GM03348 (cell line): ENCODE data around the gene ZNF598.

Source experiments
- DNase-seq: peaks from one replicate; pipeline ENCODE4 v3.0.0; 2012; ENCODE audit warnings: low spot score

The ZNF598 gene

GRCh38 chr16:1990351-1991134 lies 19.1 kb downstream of the ZNF598 start:
- DNase-seq: no peak

- no peak for DNase-seq
These were observed 19.6 kb downstream of the ZNF598 start for GRCh38 chr16:1990101-1990350.

DNA sequence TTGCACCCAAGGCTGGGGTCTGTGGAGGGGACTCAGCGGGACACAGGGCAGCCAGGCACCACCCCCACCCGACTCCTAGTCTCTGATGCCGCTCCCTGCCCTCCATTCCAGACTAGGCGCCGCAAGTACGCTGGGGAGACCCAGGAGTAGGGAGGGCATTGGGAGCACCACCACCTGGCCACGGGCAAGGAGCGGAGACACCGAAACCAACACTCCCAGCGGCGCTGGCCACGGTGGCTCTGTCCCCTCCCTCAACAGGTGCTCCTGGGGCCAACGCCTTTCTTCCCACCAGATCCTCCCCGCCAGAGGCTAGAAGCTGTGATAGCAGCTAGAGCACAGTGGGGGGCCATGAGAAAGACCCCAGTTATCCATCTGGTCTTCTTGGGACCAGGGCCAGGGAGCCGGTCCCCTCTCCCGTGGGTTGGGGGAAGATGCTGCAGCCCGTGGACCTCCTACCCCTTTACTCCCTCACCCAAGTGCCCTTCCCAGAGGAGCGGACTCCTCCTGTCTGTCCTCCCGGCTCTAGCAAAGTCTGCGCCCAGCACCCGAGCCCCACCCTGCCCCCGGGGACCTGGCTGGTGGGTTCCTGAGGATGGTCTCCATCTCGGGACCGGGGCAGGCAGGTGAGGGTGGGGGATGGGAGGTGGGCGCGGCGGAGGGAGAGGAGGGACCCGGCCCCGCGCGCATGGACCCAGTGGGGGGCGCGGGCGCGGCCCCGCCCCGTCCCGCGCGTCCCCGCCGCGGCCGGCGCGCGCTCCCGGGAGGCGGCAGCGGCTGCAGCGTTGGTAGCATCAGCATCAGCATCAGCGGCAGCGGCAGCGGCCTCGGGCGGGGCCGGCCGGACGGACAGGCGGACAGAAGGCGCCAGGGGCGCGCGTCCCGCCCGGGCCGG lies 20.2 kb downstream of the ZNF598 start, which contains the start of gene SYNGR3:
Gene SYNGR3, plus strand, starts transcription at position 762 of the 892 bp plus-strand sequence. CDS start 133 bp downstream, outside the sequence.
- DNase-seq: peak; percentile 47

GRCh38 chr16:1987198-1987597 lies 22.4 kb downstream of the ZNF598 start:
- no peak for DNase-seq

GRCh38 chr16:1985466-1986150 lies 24.0 kb downstream of the ZNF598 start:
- no peak for DNase-seq

DNA sequence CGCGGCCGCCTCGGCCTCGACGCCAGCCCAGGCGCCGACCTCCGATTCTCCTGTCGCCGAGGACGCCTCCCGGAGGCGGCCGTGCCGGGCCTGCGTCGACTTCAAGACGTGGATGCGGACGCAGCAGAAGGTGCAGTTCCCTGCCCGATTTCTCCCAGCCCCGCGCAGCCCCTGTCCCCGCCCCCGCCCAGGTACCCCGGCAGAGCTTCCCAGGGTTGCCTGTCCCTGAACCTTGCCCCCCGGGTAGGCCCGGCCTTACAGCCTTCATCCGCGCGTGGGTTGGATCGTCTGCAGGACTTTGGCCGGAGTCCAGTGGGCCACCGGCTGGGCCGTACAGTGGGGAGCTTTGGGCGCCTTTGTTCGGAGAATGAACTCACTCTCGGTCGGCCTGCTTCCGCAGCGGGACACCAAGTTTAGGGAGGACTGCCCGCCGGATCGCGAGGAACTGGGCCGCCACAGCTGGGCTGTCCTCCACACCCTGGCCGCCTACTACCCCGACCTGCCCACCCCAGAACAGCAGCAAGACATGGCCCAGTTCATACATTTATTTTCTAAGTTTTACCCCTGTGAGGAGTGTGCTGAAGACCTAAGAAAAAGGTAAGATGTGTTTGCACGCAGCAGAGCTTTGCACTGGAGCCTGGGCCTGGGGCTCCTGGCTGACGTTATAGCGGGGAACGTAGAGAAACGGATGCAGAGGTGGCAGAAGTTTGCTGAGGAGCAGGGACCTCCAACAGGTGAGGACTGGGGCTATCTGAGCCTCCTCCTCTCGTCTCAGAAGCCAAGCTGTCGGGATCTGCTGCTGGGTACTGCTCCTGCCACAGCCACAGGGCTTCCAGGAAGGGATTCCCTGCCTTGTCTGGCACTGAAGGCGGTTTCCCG lies 25.0 kb downstream of the ZNF598 start:
- DNase-seq: peak; percentile 31

GRCh38 chr16:1983544-1984346 lies 25.9 kb downstream of the ZNF598 start, which contains the start of gene GFER:
TSS of gene GFER (plus strand) at chr16:1984193. CDS start at chr16:1984219, 26 bp downstream.
- peak; percentile 99 for DNase-seq

DNA sequence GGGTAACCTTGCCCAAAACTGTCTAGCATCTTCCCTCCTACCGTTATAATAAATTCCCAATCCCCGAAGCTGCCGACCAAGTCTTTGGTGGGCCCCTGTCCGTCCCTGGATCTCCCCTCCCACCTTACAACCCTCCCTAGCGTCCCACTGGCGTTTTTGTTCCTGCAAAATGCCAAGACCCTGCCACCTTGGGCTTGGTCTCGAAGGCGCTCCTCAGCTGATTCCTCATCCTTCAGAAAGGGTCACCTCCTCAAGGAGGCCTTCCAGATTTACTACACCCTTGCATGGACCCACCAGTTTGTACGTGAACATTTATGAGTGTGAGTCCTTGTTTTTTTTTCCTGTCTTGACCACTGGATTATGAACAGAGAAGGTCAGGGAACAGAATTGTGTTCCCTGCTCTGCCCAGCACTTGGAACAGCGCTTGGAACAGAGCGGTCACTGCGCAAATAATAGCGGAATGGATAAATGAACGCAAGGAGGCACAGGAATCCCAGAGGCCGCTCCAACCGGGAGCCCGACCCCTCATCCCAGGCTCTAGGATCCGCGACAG lies 26.6 kb downstream of the ZNF598 start:
- no peak for DNase-seq

DNA sequence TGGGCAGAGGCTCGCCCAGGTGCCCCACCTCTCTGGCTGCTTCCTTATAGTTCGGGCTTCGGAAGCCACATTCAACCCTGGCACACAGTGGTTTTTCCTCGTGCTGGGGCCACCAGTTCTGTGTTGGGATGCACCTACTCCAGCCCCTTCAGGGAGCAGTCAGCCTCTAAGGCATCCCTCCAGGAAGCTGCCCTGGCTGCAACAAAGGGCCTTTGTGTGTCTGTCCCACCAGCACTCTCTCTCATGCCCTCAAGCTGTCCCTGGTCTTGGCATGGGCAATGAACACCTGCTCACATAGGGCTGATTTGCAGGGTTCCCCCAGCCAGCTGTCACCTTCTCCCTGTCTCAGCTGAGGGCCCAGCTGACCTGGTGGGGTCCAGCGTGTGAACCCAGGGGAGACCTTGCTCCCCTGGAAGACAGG lies 27.6 kb downstream of the ZNF598 start:
- DNase-seq: no peak

DNA sequence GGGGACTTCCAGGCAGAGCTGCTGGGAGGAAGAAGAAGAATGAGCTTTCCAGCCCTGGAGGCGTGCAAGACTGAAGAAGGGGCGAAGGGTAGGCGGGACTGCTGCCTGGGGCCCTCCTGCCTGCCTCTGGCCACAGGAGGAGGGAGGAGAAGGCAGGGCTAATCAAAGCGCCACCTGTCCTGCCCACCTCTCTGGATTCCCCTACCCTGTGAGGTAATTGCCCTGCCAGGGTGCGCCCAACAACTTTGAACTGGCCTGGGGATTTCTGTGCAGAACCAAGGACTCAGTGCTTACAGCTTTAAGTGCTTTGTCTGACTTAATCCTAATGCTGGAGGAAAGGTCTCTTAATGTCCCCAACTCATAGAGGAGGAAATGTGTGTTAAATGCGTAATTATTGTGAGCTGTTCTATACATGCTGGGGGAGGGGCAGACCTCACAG lies 28.2 kb downstream of the ZNF598 start, which contains the start of gene NOXO1:
Gene NOXO1, minus strand, starts transcription at position 72 of the 439 bp plus-strand sequence. CDS start 290 bp downstream, outside the sequence.
- no peak for DNase-seq

- DNase-seq: no peak
These were observed 28.9 kb downstream of the ZNF598 start for GRCh38 chr16:1980770-1981087.

GRCh38 chr16:1980030-1980769 lies 29.4 kb downstream of the ZNF598 start:
- DNase-seq: no peak

GRCh38 chr16:1979271-1980029 lies 30.2 kb downstream of the ZNF598 start:
- DNase-seq: no peak

DNA sequence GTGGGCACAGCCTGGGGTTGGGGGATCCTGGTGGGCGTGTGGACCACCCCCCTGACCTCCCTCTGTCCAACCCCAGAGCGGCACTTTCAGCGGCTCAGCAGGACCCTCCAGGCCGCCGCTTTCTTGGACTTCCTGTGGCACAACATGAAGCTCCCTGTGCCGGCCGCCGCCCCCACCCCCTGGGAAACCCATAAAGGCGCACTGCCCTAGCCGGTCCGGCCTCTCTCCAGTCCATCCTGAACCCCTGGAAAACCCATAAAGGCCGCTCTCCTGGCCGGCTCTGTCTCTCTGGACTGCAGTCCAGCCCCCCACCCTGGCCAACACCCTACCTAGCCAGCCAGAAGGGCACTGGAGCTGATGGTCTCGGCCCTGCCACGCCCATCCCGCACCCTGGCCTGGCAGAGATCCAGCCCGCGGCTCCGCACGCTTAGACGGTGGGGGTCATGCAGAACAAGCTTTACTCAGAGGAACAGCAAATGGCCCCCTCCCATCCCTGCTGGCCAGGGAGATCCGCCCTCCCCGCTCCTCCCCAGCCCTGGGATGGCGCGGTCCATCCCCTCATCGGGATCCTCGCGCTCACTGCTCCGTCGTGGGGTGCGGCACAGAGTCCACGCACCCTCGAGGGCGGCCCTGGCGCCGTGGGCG lies 31.0 kb downstream of the ZNF598 start:
- DNase-seq: no peak

DNA sequence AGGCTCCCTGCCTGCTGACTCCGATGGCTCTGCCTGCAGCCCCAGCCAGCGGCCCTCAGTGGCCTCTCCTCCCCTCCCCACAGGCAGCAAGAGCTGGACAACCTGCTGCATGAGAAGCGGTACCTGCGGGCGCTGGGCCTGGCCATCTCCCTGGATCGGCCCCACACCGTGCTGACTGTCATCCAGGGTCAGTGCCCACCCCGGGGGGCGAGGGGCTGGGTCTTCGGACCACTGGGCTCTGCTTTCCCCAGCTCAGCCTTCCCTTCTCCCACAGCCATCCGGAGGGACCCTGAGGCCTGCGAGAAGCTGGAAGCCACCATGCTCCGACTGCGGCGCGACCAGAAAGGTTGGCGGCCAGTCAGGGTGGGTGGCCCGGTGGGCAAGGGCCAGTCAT lies 31.7 kb downstream of the ZNF598 start:
- no peak for DNase-seq

DNA sequence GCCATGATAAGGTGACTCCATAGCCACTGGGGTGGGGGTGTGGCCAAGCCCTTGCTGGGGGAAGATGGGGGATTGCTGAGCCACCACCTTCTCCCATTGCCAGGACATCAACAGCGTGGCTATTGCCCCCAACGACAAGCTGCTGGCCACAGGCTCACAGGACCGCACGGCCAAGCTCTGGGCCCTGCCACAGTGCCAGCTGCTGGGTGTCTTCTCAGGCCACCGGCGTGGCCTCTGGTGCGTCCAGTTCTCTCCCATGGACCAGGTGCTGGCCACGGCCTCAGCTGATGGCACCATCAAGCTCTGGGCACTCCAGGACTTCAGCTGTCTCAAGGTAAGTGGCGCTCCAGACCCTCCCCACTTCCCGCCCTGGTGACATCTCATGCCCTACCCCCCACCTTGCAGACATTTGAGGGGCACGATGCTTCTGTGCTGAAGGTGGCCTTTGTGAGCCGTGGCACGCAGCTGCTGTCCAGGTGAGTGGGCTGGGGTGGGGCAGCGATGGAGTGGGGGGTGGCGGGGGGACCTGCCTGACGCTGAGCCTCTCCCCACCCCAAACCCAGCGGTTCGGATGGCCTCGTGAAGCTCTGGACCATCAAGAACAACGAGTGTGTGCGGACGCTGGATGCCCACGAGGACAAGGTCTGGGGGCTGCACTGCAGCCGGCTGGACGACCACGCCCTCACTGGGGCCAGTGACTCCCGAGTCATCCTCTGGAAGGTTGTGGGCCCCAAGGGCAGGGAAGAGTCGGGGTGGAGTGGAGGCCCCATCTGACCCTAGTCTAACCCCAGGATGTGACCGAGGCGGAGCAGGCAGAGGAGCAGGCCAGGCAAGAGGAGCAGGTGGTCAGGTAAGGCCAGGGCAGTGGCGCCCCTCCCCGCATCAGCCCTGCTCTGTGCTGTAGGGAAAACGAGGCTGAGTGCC lies 32.4 kb downstream of the ZNF598 start:
- DNase-seq: no peak

GRCh38 chr16:1976216-1976520 lies 33.5 kb downstream of the ZNF598 start:
- no peak for DNase-seq
